ENCODE measurements around the gene ATOSB. TPM values are rescaled to one million over a fixed set of nuclear protein-coding genes. Genes with fewer than 3 reads are reported as not detected.

ATOSB gene
- polyA plus RNA-seq, 3 donors = 18.5 to 96.8 (median 23.7) TPM

GRCh38 chr9:35067056-35067455, 48.6 kb downstream of the ATOSB start:
- H3K4me3 ChIP-seq (replicated peaks in 1 of 3; ENCODE audit: low read depth in 2 of 3, low read length in 3 of 3) = no peak overlapping the region
- no peak for TF ChIP-seq CTCF (IDR thresholded peaks at IDR 0.05)
- H3K4me1 Mint-ChIP-seq = peaks cover 28% of the 10 kb centered on the region
- H3K27me3 Mint-ChIP-seq (ENCODE audit: low read depth in 3 of 3) = peaks cover 0 to 2% (median 0%) of the 10 kb centered on the region in 3 donors
- H3K9me3 ChIP-seq (replicated peaks in 1 of 2; ENCODE audit: control insufficient read depth in 1 of 2, insufficient read depth in 1 of 2, low read length in 2 of 2) = no peaks in the 10 kb centered on the region
- H3K27ac ChIP-seq (ENCODE audit: low read depth in 1 of 2, low read length in 2 of 2) = peak overlapping the region in 1 of 2 donors; percentile 22
- DNase-seq = no peak
- no peak overlapping the region for H3K9ac ChIP-seq (ENCODE audit: insufficient read depth, low read length, poor library complexity, severe bottlenecking)
- H3K9me3 Mint-ChIP-seq = no peaks in the 10 kb centered on the region
- H3K79me2 ChIP-seq (ENCODE audit: insufficient read depth, low read length) = peaks cover 63% of the 10 kb centered on the region
- H3K36me3 Mint-ChIP-seq = peaks cover 63 to 73% of the 10 kb centered on the region in 2 donors
- H2AFZ ChIP-seq (ENCODE audit: insufficient read depth, low read depth, low read length, poor library complexity, severe bottlenecking) = no peak overlapping the region
- H3K27me3 ChIP-seq (ENCODE audit: control insufficient read depth in 2 of 2, insufficient read depth in 2 of 2, low read length in 2 of 2) = no peaks in the 10 kb centered on the region
- H3K4me2 ChIP-seq (replicated peaks; ENCODE audit: extremely low read depth, low read length, poor library complexity, severe bottlenecking) = no peak overlapping the region
- no peak overlapping the region for H3K4me3 Mint-ChIP-seq
- peaks cover 62 to 73% of the 10 kb centered on the region in 2 donors for H3K36me3 ChIP-seq (replicated peaks in 1 of 2; ENCODE audit: control insufficient read depth in 1 of 2, insufficient read depth in 2 of 2, low read length in 2 of 2)
- peak overlapping the region in 1 of 7 donors; percentile 65 for H3K27ac Mint-ChIP-seq
- peaks cover 17 to 22% of the 10 kb centered on the region in 2 donors for H3K4me1 ChIP-seq (ENCODE audit: control insufficient read depth in 1 of 2, insufficient read depth in 2 of 2, low read length in 2 of 2)
- intact Hi-C loops (cut with micrococcal nuclease) = no loop called here
- H4K20me1 ChIP-seq (ENCODE audit: insufficient read depth, low read length) = peaks cover 96% of the 10 kb centered on the region
- WGBS (ENCODE audit: insufficient coverage) = no CpG with 5 or more reads among the region's 1 CpG

- H3K9ac ChIP-seq (ENCODE audit: insufficient read depth, low read length, poor library complexity, severe bottlenecking) = no peak overlapping the region
- no peak overlapping the region for H3K4me2 ChIP-seq (replicated peaks; ENCODE audit: extremely low read depth, low read length, poor library complexity, severe bottlenecking)
- Mint-ChIP-seq H3K27me3 (ENCODE audit: low read depth in 3 of 3) (peaks cover 0 to 1% (median 0%) of the 10 kb centered on the region in 3 donors), H3K27ac (no peak overlapping the region), H3K9me3 (no peaks in the 10 kb centered on the region), H3K4me1 (no peaks in the 10 kb centered on the region), H3K4me3 (no peak overlapping the region), H3K36me3 (peaks cover 96 to 100% of the 10 kb centered on the region in 2 donors)
- no peak overlapping the region for H3K4me3 ChIP-seq (replicated peaks in 1 of 3; ENCODE audit: low read depth in 2 of 3, low read length in 3 of 3)
- H3K4me1 ChIP-seq (ENCODE audit: control insufficient read depth in 1 of 2, insufficient read depth in 2 of 2, low read length in 2 of 2) = no peaks in the 10 kb centered on the region
- H3K9me3 ChIP-seq (replicated peaks in 1 of 2; ENCODE audit: control insufficient read depth in 1 of 2, insufficient read depth in 1 of 2, low read length in 2 of 2) = no peaks in the 10 kb centered on the region
- intact Hi-C loops (cut with micrococcal nuclease) = no loop called here
- H3K36me3 ChIP-seq (replicated peaks in 1 of 2; ENCODE audit: control insufficient read depth in 1 of 2, insufficient read depth in 2 of 2, low read length in 2 of 2) = peaks cover 97 to 100% of the 10 kb centered on the region in 2 donors
- H3K27me3 ChIP-seq (ENCODE audit: control insufficient read depth in 2 of 2, insufficient read depth in 2 of 2, low read length in 2 of 2) = no peaks in the 10 kb centered on the region
- no peak overlapping the region for H2AFZ ChIP-seq (ENCODE audit: insufficient read depth, low read depth, low read length, poor library complexity, severe bottlenecking)
- peaks cover 7% of the 10 kb centered on the region for H3K79me2 ChIP-seq (ENCODE audit: insufficient read depth, low read length)
- no peak for TF ChIP-seq CTCF (IDR thresholded peaks at IDR 0.05)
- peaks cover 88% of the 10 kb centered on the region for H4K20me1 ChIP-seq (ENCODE audit: insufficient read depth, low read length)
- WGBS (ENCODE audit: insufficient coverage) = 97% methylated on average over 9 of the region's 11 CpGs
- no peak overlapping the region for H3K27ac ChIP-seq (ENCODE audit: low read depth in 1 of 2, low read length in 2 of 2)
- no peak for DNase-seq
These were observed 55.0 kb downstream of the ATOSB start for GRCh38 chr9:35060548-35061207.

Data from CD14-positive monocyte (primary cell).